Ishikawa (cell line): ENCODE results near the gene PRPF8.

Source experiments
- CEBPB ChIP-seq: IDR thresholded peaks from 2 replicates; pipeline ENCODE4 v1.6.1; 2012
- CREB1 ChIP-seq: IDR thresholded peaks from 2 replicates; pipeline ENCODE4 v1.6.1; 2012; ENCODE audit warnings: low read depth
- EGR1 ChIP-seq: IDR thresholded peaks from 2 replicates; pipeline ENCODE4 v1.6.1; 2012
- EP300 ChIP-seq: IDR thresholded peaks from 2 replicates; pipeline ENCODE4 v1.6.1; 2012; ENCODE audit warnings: borderline replicate concordance
- FOXM1 ChIP-seq: IDR thresholded peaks from 2 replicates; pipeline ENCODE4 v1.6.1; 2012; ENCODE audit warnings: low read depth, borderline replicate concordance
- MAX ChIP-seq: IDR thresholded peaks from 2 replicates; pipeline ENCODE4 v1.6.1; 2012
- NFIC ChIP-seq: IDR thresholded peaks from 2 replicates; pipeline ENCODE4 v1.6.1; 2012
- RAD21 ChIP-seq: IDR thresholded peaks from 2 replicates; pipeline ENCODE4 v1.6.1; 2012; ENCODE audit warnings: low read depth
- REST ChIP-seq: IDR thresholded peaks from 2 replicates; pipeline ENCODE4 v1.6.1; 2012; ENCODE audit warnings: low read depth, mild to moderate bottlenecking
- TAF1 ChIP-seq: IDR thresholded peaks from 2 replicates; pipeline ENCODE4 v1.6.1; 2012; ENCODE audit warnings: low read depth, mild to moderate bottlenecking
- TCF12 ChIP-seq: IDR thresholded peaks from 2 replicates; pipeline ENCODE4 v1.6.1; 2012; ENCODE audit warnings: low read depth
- TEAD4 ChIP-seq: IDR thresholded peaks from 2 replicates; pipeline ENCODE4 v1.6.1; 2012
- USF1 ChIP-seq: IDR thresholded peaks from 2 replicates; pipeline ENCODE4 v1.6.1; 2012
- YY1 ChIP-seq: IDR thresholded peaks from 2 replicates; pipeline ENCODE4 v1.6.1; 2012; ENCODE audit warnings: low read depth
- ZBTB7A ChIP-seq: IDR thresholded peaks from 2 replicates; pipeline ENCODE4 v1.6.1; 2012; ENCODE audit warnings: low read depth

Gene PRPF8

GRCh38 chr17:1658100-1658499, 26.6 kb downstream of the PRPF8 start:
- TF ChIP-seq FOXM1 (no peak), RAD21 (no peak), CEBPB (no peak), TEAD4 (no peak), REST (no peak), NFIC (no peak), YY1 (no peak), CREB1 (no peak), ZBTB7A (no peak), USF1 (no peak), TAF1 (no peak)

GRCh38 chr17:1653735-1654134, 30.9 kb downstream of the PRPF8 start:
- TF ChIP-seq MAX (no peak), REST (no peak)

GRCh38 chr17:1651559-1651844, 33.2 kb downstream of the PRPF8 start:
- TF ChIP-seq CEBPB, result no peak
- no peak for TF ChIP-seq TCF12
- TF ChIP-seq YY1, result no peak
- TF ChIP-seq TEAD4, result no peak
- no peak for TF ChIP-seq RAD21
- no peak for TF ChIP-seq MAX
- TF ChIP-seq CREB1, result no peak
- TF ChIP-seq REST, result no peak
- TF ChIP-seq NFIC, result no peak

GRCh38 chr17:1650731-1651558, 33.7 kb downstream of the PRPF8 start:
- no peak for TF ChIP-seq FOXM1

GRCh38 chr17:1649844-1650501, 34.7 kb downstream of the PRPF8 start, which contains the start of gene RILP:
RILP (minus strand) TSS chr17:1649866; CDS start chr17:1649804, 62 bp downstream.
- TF ChIP-seq TEAD4 (no peak), NFIC (peak; percentile 60; the same call in 1 of the 2 replicates), MAX (no peak), EP300 (no peak), CEBPB (no peak), TCF12 (no peak), YY1 (no peak), RAD21 (no peak), ZBTB7A (no peak), REST (no peak), FOXM1 (no peak), TAF1 (peak; percentile 15; the same call in 1 of the 2 replicates), USF1 (peak; percentile 50; the same call in 1 of the 2 replicates), EGR1 (no peak), CREB1 (no peak)
